Suprapubic skin (tissue), 4 donors: ENCODE results near the gene SCAF1.
A peak's percentile ranks its signal among the peaks of the same experiment; 100 is the strongest.

Experiments used
- EP300 ChIP-seq: sonication (generic); formaldehyde crosslinking; IDR thresholded peaks from one replicate; pipeline ENCODE4 v1.6.1; 2017; ENCODE audit warnings: antibody characterized with exemption
- POLR2A ChIP-seq, 2 donors: fragments of 450-650 bp; IDR thresholded peaks; one replicate each; pipeline ENCODE4 v1.6.1; 2017; ENCODE audit warnings: antibody characterized with exemption in 2 of 2, mild to moderate bottlenecking in 2 of 2, moderate library complexity in 2 of 2
- POLR2AphosphoS5 ChIP-seq, 3 donors: sonication (generic); formaldehyde crosslinking; IDR thresholded peaks; one replicate each; pipeline ENCODE4 v1.6.1; 2017; ENCODE audit warnings: antibody characterized with exemption in 3 of 3
- TF ChIP-seq, protein P1 (sequence below), 2 donors: fragments of 200-600 bp in 1 of 2; fragments of 450-650 bp in 1 of 2; sonication (generic) in 1 of 2; IDR thresholded peaks; one replicate each; pipeline ENCODE4 v1.5.1; 2016 to 2019; ENCODE audit warnings: antibody characterized with exemption in 2 of 2, mild to moderate bottlenecking in 1 of 2, moderate library complexity in 1 of 2

DNA sequence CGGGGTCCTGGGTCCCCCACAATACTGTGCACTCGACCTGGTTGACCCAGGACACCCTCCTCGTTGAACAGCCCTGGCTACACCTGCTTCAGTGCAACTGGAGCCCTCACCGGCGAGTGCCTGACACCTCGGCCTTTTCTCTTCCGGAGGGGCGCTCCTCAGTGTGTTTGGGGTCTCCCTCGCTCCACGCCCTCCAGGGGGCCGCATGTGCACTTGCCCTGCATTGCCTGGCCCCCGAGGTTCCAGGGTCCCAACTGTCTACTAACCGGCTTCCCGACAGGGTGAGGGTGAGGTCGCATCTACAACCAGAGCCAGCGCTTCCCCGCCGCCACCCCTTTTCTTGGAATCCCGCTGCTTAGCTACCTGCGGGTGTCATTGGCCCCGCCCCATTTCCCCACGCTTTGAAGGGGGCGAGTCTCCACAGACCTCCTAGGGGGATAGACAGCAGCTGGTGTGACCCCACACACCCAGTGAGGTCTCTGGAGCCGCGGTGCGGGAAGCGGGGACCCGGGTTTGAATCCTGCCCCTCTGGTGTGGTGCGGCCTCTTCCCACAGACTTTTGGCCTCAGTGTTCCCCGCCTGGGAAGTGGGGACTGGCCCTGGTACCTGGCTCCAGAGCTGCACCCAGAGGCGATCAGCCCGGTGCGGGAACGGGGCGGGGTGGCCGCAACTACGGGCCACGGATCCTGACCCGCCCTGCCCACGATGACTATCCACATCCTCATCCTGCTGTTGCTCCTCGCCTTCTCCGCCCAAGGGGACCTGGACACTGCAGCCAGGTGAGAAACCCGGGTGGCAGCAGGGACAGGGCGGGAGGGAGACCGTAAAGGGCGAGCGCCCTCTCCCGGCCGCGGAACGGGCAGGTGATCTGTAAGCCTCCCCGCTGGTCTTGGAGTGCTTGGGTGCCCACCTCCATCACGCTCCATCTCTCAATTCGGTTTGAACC lies 47.4 kb downstream of the SCAF1 start, which contains the start of gene ADM5:
- TF ChIP-seq, protein P1, sequence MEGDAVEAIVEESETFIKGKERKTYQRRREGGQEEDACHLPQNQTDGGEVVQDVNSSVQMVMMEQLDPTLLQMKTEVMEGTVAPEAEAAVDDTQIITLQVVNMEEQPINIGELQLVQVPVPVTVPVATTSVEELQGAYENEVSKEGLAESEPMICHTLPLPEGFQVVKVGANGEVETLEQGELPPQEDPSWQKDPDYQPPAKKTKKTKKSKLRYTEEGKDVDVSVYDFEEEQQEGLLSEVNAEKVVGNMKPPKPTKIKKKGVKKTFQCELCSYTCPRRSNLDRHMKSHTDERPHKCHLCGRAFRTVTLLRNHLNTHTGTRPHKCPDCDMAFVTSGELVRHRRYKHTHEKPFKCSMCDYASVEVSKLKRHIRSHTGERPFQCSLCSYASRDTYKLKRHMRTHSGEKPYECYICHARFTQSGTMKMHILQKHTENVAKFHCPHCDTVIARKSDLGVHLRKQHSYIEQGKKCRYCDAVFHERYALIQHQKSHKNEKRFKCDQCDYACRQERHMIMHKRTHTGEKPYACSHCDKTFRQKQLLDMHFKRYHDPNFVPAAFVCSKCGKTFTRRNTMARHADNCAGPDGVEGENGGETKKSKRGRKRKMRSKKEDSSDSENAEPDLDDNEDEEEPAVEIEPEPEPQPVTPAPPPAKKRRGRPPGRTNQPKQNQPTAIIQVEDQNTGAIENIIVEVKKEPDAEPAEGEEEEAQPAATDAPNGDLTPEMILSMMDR (IDR thresholded peaks at IDR 0.05), result peak in 1 of 2 donors; percentile 68
- TF ChIP-seq EP300, result no peak
- no peak for TF ChIP-seq POLR2A (IDR thresholded peaks at IDR 0.05)
- no peak for TF ChIP-seq POLR2AphosphoS5 (IDR thresholded peaks at IDR 0.05)
